Fibroblast of the aortic adventitia (primary cell): Measurements from ENCODE around the gene METTL25. TPM values are rescaled to one million over a fixed set of nuclear protein-coding genes. Genes with fewer than 3 reads are reported as not detected.
A peak's percentile ranks its signal among the peaks of the same experiment; 100 is the strongest.

Experiments used
- DNase-seq: peaks from one replicate; pipeline ENCODE4 v3.0.0-alpha.2; 2010; ENCODE audit warnings: low read depth
- H3K4me3 ChIP-seq: 2 replicates; pipeline ENCODE4 v1.5.1; 2011; ENCODE audit warnings: low read depth, mild to moderate bottlenecking, control low read depth, low read length, moderate library complexity
- total RNA-seq: library from RNA; depleted of rRNA; stranded (reverse); fragments of >200 nt; gene quantifications from 2 replicates; pipeline ENCODE4 v1.2.3, GENCODE V29; 2012; ENCODE audit warnings: low replicate concordance
- TF ChIP-seq, protein P1 (sequence below): IDR thresholded peaks from 2 replicates; pipeline ENCODE4 v1.5.1; 2011; ENCODE audit warnings: mild to moderate bottlenecking, low read length, control low read depth, inconsistent platforms; ENCODE audit not compliant: insufficient read depth

Gene METTL25
- total RNA-seq, 1 donor = 13.6 TPM

GRCh38 chr12:82504409-82504808 is 146.1 kb downstream of the METTL25 start:
- no peak overlapping the region for H3K4me3 ChIP-seq
- TF ChIP-seq, protein P1, sequence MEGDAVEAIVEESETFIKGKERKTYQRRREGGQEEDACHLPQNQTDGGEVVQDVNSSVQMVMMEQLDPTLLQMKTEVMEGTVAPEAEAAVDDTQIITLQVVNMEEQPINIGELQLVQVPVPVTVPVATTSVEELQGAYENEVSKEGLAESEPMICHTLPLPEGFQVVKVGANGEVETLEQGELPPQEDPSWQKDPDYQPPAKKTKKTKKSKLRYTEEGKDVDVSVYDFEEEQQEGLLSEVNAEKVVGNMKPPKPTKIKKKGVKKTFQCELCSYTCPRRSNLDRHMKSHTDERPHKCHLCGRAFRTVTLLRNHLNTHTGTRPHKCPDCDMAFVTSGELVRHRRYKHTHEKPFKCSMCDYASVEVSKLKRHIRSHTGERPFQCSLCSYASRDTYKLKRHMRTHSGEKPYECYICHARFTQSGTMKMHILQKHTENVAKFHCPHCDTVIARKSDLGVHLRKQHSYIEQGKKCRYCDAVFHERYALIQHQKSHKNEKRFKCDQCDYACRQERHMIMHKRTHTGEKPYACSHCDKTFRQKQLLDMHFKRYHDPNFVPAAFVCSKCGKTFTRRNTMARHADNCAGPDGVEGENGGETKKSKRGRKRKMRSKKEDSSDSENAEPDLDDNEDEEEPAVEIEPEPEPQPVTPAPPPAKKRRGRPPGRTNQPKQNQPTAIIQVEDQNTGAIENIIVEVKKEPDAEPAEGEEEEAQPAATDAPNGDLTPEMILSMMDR = no peak
- no peak for DNase-seq

- DNase-seq = no peak
- TF ChIP-seq, protein P1 = no peak
- H3K4me3 ChIP-seq = no peak overlapping the region
Observed at GRCh38 chr12:82505150-82505549, 146.8 kb downstream of the METTL25 start.

DNA sequence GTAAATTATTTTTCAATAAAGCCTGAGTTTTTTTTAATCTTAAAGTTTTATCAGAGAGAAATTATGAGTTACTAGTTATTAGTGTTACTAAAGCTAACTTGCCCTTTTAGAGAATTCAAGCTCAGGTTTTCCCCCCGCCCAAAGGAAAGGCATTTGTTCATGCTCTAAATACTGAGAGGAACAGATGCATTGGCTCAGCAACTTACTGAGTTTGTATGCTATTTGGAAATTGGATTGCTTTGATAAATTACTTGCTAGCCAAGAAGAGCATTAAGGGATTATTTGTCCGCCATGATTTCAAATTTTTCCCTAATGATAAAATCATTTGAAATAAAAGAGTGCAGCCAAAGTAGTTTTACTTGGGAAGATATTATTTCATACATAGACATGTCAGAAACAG is 149.4 kb downstream of the METTL25 start:
- no peak overlapping the region for H3K4me3 ChIP-seq
- no peak for DNase-seq
- TF ChIP-seq, protein P1 = no peak

DNA sequence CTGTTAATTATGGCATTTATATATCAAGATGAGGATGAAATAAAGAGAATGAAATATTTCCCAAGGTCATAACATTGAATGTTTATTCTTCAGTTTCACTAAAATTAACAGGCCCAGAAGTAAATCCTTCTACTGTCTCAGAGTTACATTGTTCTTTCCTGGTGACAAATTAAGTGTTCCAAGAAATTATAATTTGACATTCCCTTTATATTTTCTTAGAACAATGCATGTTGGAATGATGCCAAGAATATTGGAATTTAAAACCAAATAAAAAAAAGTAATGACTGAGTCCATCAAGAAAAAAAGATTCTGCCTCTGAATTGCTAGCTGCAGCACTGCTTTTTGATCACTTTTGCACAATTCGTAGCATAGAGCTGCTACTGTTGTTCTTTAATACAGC is 152.1 kb downstream of the METTL25 start:
- no peak for DNase-seq
- TF ChIP-seq, protein P1 = no peak

DNA sequence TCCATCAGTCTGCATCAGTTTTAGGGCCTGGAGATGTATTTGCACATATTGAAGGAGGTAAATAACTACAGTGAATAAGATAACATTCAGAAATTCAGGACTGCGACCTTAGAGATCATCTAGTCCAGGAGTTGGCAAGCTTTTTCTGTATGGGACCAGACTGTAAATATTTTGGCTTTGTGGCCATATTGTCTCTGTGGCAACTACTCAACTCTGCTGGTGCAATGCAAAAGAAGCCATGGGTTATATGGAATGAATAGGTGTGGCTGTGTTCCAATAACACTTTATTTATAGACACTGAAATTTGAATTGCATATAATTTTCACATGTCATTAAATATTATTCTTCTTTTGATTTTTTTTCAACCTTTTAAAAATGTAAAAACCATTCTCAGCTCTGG is 156.6 kb downstream of the METTL25 start:
- DNase-seq = no peak
- TF ChIP-seq, protein P1 = no peak
- H3K4me3 ChIP-seq = no peak overlapping the region

More for the DNA sequence above, 152.1 kb downstream of the METTL25 start:
- H3K4me3 ChIP-seq = no peak overlapping the region

- no peak overlapping the region for H3K4me3 ChIP-seq
- DNase-seq = no peak
- TF ChIP-seq, protein P1 = no peak
Observed at GRCh38 chr12:82515652-82516051, 157.3 kb downstream of the METTL25 start.

GRCh38 chr12:82517027-82517426 is 158.7 kb downstream of the METTL25 start:
- TF ChIP-seq, protein P1 = peak; percentile 30
- no peak for DNase-seq
- H3K4me3 ChIP-seq = no peak overlapping the region
